Measurements from ENCODE around the gene C3AR1. TPM values are rescaled to one million over a fixed set of nuclear protein-coding genes. Genes with fewer than 3 reads are reported as not detected.

The C3AR1 gene
- total RNA-seq, 4 donors from 2014 or later = 0.79 to 2.0 (median 1.3) TPM

DNA sequence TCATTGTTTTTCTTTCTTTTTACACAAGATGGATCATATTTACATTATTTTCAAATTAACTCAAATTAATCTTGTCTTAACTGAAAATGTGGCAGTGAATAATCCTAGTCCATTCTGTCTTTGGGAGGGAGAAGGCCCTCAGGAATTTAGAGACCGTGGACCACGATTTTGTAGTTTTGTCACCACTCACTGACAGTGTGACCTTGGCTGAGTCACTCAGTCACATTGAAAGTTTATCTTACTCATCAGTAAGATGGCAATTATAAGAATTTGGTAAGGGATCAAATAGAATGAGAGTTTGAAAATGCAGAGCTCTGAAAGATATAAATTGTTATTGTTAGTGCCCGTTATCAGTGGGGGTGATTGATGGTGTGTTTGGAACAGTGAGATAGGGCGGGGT lies 17.3 kb downstream of the C3AR1 start:
- H3K4me1 ChIP-seq = peaks cover 4% of the 10 kb centered on the region
- no peaks in the 10 kb centered on the region for H3K27me3 ChIP-seq
- no peak overlapping the region for H3K4me3 ChIP-seq
- WGBS = 90% methylated on average over 4 of the region's 4 CpGs
- no peaks in the 10 kb centered on the region for H3K9me3 ChIP-seq
- TF ChIP-seq EP300 (IDR thresholded peaks at IDR 0.05) (no peak), POLR2AphosphoS5 (IDR thresholded peaks at IDR 0.05) (no peak), POLR2A (IDR thresholded peaks at IDR 0.05) (no peak), CTCF (IDR thresholded peaks at IDR 0.05) (no peak)
- no peak for DNase-seq (ENCODE audit: low spot score in 2 of 2)
- peaks cover 93% of the 10 kb centered on the region for H3K36me3 ChIP-seq
- H3K27ac ChIP-seq = no peak overlapping the region

DNA sequence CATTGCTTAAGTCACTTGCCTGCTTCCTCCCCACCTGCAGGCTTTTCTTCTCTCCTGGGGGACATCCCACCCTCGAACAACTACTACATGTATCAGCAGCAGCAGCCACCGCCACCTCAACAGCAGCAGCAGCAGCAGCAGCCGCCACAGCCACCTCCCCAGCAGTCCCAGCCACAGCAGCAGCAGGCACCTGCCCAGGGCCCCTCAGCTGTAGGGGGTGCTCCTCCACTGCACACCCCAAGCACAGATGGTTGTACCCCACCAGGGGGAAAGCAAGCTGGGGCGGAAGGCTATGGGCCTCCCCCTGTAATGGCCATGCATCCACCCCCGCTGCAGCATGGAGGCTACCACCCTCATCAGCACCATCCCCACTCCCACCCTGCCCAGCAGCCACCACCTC lies 18.3 kb downstream of the C3AR1 start:
- Histone ChIP-seq H3K27me3 (no peaks in the 10 kb centered on the region), H3K4me3 (no peak overlapping the region), H3K27ac (no peak overlapping the region), H3K9me3 (no peaks in the 10 kb centered on the region), H3K36me3 (peaks cover 92% of the 10 kb centered on the region), H3K4me1 (peaks cover 4% of the 10 kb centered on the region)
- WGBS = 91% methylated on average over 4 of the region's 5 CpGs
- no peak for DNase-seq (ENCODE audit: low spot score in 2 of 2)
- no peak for TF ChIP-seq EP300 (IDR thresholded peaks at IDR 0.05)
- no peak for TF ChIP-seq POLR2AphosphoS5 (IDR thresholded peaks at IDR 0.05)
- no peak for TF ChIP-seq CTCF (IDR thresholded peaks at IDR 0.05)
- no peak for TF ChIP-seq POLR2A (IDR thresholded peaks at IDR 0.05)

GRCh38 chr12:8045952-8046944 lies 19.9 kb downstream of the C3AR1 start:
- WGBS = 38% methylated on average over 8 of the region's 8 CpGs
- H3K36me3 ChIP-seq = peaks cover 91% of the 10 kb centered on the region

GRCh38 chr12:8040791-8041190 lies 25.4 kb downstream of the C3AR1 start:
- H3K27me3 ChIP-seq = no peaks in the 10 kb centered on the region
- H3K4me1 ChIP-seq = peaks cover 37% of the 10 kb centered on the region
- H3K27ac ChIP-seq = no peak overlapping the region
- TF ChIP-seq CTCF (IDR thresholded peaks at IDR 0.05) (no peak), POLR2AphosphoS5 (IDR thresholded peaks at IDR 0.05) (no peak)
- no peak overlapping the region for H3K4me3 ChIP-seq
- WGBS = 93% methylated on average over 1 of the region's 1 CpG
- peaks cover 60% of the 10 kb centered on the region for H3K36me3 ChIP-seq
- no peak for DNase-seq (ENCODE audit: low spot score in 2 of 2)
- H3K9me3 ChIP-seq = no peaks in the 10 kb centered on the region

More at GRCh38 chr12:8045952-8046944, 19.9 kb downstream of the C3AR1 start:
- H3K27ac ChIP-seq = no peak overlapping the region
- TF ChIP-seq POLR2A (IDR thresholded peaks at IDR 0.05) (no peak), CTCF (IDR thresholded peaks at IDR 0.05) (peak; percentile 43 to 83)
- DNase-seq (ENCODE audit: low spot score in 2 of 2) = no peak
- no peaks in the 10 kb centered on the region for H3K9me3 ChIP-seq
- H3K27me3 ChIP-seq = no peaks in the 10 kb centered on the region
- peaks cover 4% of the 10 kb centered on the region for H3K4me1 ChIP-seq
- no peak overlapping the region for H3K4me3 ChIP-seq

DNA sequence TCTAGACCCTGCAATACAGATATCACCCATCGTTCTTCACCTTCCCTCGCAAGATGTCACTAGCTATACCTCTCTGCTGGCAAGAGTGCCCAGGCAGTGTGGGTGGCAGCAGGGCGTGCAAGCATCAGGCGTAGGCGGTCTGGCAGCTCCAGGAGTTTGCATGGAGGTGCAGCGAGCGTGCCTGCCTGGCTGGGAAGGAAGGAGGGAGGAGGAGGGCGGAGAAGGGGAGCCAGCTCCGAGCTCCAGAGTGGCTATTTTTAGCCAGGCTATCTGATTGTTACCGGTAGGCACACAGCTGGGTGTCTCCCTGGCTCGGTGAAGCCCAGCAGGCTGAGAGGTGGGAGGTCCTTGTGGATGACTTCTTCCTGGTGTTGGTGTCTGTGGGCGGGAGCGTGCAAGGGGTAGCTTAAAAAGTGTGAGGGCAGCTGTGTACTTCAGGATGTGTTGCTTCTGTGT lies 27.5 kb downstream of the C3AR1 start:
- peaks cover 39% of the 10 kb centered on the region for H3K36me3 ChIP-seq
- H3K27me3 ChIP-seq = no peaks in the 10 kb centered on the region
- peaks cover 58% of the 10 kb centered on the region for H3K4me1 ChIP-seq
- no peaks in the 10 kb centered on the region for H3K9me3 ChIP-seq
- no peak for TF ChIP-seq POLR2A (IDR thresholded peaks at IDR 0.05)
- no peak for TF ChIP-seq CTCF (IDR thresholded peaks at IDR 0.05)
- TF ChIP-seq POLR2AphosphoS5 (IDR thresholded peaks at IDR 0.05) = no peak
- TF ChIP-seq EP300 (IDR thresholded peaks at IDR 0.05) = no peak
- peak overlapping the region; percentile 22 for H3K4me3 ChIP-seq
- DNase-seq (ENCODE audit: low spot score in 2 of 2) = no peak
- H3K27ac ChIP-seq = peak overlapping the region; percentile 54
- WGBS = 2% methylated on average over 7 of the region's 13 CpGs
